GM10266 (cell line): ENCODE measurements around the gene ESYT2.
"Not testable (repeated sequence)": the region's sequence is repeated elsewhere in the genome, so short reads cannot be mapped to it uniquely, and the experiment has no call there.

Experiments used
- DNase-seq: peaks from one replicate; pipeline ENCODE4 v3.0.0; 2012; ENCODE audit errors: extremely low spot score
- CTCF ChIP-seq: IDR thresholded peaks from 2 replicates; pipeline ENCODE4 v1.5.1; 2012; ENCODE audit warnings: mild to moderate bottlenecking, low read depth; ENCODE audit not compliant: control insufficient read depth, insufficient read depth; ENCODE audit errors: missing control alignments

ESYT2 gene

DNA sequence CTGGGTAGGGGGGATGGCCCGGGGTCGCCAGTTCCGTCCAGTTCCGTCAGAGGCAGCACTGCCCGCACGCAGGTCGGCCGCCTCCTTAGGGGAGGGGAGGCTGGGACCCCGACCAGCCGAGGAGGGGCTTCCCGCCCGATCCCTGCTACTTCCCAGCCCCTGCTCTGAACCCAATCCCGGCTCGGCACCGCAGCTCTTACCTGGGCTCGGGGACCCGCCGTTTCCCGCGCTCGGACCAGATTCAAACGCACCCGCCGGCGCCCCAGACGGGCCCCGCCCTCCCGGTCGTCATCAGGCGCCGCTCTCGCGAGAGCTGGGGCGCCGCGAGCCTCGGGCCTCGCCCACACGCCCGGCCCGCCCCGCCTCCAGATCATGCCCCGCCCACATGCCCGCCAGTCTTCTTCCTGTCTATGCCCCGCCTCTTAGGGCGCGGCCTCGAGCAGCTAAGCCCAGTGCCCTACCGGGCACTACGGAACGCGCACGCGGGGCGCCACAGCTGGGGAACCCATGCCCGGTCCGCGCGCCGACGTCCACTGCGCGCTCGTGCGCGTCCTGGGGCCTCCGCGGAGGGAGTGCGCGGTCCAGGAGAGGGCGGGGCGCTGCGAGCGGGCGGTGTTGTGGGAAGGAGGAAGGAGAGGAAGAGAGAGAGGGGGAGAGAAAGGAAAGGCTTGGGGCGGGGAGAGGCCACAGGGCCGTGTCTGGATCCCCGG, 124.6 kb downstream of the ESYT2 start, which contains the start of gene NCAPG2:
TSS of gene NCAPG2 (minus strand) at position 281 of the 710 bp plus-strand sequence. CDS start 2,905 bp downstream, outside the sequence.
- DNase-seq = peak; percentile 99
- peak; percentile 7 for TF ChIP-seq CTCF

- not testable (repeated sequence) for DNase-seq
Measured at GRCh38 chr7:158703679-158704523, 125.4 kb downstream of the ESYT2 start.

GRCh38 chr7:158702944-158703343, 126.4 kb downstream of the ESYT2 start:
- TF ChIP-seq CTCF = no peak
- no peak for DNase-seq

DNA sequence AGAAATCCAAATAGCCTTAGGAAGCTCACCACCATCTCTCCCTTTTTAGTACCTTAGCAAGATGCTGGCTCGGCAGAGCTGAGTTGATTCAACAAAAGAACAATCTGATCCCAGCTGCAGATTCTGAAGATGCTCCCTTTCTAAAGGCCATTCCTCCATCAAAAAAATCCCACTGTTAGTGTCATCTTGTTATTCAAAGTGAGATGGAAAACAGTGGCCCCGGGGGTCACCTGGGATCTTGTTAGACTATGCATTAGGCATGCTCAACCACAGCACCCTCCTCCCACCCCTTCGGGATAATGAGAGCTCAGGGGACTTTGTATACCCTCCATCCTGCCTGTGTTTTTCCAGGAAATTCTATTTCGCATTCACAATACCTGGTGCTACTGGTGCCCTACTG, 127.1 kb downstream of the ESYT2 start:
- no peak for DNase-seq
- no peak for TF ChIP-seq CTCF

DNA sequence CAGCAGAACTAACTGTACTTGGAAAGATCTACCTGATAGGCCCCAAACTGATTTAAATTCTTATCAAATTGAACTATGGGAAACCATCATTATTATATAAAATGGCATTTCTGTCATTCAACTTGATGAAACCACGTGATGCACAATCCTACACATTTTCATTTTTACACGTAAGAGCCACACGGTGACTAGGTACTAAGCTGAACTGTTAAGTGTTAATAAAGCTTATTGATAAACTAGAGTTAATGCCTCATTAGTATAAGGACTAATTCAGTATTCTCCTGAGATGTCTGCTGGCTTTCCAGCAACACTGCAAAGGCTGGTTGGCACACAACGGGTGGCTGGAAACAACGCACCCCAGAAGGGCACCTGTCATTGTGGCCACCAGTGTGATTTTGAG, 129.3 kb downstream of the ESYT2 start:
- DNase-seq = no peak
- TF ChIP-seq CTCF = no peak

- no peak for TF ChIP-seq CTCF
- no peak for DNase-seq
Measured at GRCh38 chr7:158699341-158699740, 130.0 kb downstream of the ESYT2 start.

DNA sequence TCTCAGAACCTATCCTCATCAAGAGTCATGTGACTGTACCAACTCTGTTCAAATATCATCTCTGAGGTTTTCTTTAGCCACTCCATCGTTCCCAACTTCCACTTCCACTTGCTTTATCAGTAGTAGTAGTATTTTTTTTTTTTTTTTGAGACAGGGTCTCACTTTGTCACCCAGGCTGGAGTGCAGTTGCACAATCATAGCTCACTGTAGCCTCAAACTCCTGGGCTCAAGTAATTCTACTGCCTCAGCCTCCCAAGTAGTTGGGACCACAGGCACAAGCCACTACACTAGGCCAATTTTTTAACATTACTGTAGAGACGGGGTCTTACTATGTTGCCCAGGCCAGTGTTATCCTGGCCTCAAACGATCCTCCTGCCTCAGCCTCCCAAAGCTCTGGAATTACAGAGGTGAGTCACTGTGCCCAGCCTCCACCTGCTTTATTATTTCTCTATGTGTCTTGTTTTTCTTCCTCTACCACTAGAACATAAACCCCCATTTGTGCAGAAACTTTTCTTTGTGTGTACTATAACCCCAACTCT, 130.6 kb downstream of the ESYT2 start:
- TF ChIP-seq CTCF = no peak
- no peak for DNase-seq

- DNase-seq = not testable (repeated sequence)
Measured at GRCh38 chr7:158697597-158697996, 131.7 kb downstream of the ESYT2 start.
